ENCODE results near the gene UTP20. TPM values are rescaled to one million over a fixed set of nuclear protein-coding genes. Genes with fewer than 3 reads are reported as not detected.

The UTP20 gene
- total RNA-seq, 6 donors from 2014 or later = 7.1 to 17.0 (median 11.4) TPM

GRCh38 chr12:101267111-101267510 lies 12.8 kb upstream of the UTP20 start:
- no peak for ATAC-seq (ENCODE audit: low FRiP score in 2 of 2)
- H3K27me3 ChIP-seq = no peaks in the 10 kb centered on the region
- no peak for TF ChIP-seq EP300 (IDR thresholded peaks at IDR 0.05)
- TF ChIP-seq, protein P1, sequence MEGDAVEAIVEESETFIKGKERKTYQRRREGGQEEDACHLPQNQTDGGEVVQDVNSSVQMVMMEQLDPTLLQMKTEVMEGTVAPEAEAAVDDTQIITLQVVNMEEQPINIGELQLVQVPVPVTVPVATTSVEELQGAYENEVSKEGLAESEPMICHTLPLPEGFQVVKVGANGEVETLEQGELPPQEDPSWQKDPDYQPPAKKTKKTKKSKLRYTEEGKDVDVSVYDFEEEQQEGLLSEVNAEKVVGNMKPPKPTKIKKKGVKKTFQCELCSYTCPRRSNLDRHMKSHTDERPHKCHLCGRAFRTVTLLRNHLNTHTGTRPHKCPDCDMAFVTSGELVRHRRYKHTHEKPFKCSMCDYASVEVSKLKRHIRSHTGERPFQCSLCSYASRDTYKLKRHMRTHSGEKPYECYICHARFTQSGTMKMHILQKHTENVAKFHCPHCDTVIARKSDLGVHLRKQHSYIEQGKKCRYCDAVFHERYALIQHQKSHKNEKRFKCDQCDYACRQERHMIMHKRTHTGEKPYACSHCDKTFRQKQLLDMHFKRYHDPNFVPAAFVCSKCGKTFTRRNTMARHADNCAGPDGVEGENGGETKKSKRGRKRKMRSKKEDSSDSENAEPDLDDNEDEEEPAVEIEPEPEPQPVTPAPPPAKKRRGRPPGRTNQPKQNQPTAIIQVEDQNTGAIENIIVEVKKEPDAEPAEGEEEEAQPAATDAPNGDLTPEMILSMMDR (IDR thresholded peaks at IDR 0.05) = no peak
- no peak for TF ChIP-seq POLR2A (IDR thresholded peaks at IDR 0.05)
- TF ChIP-seq POLR2AphosphoS5 (IDR thresholded peaks at IDR 0.05) = no peak
- H3K27ac ChIP-seq = no peak overlapping the region
- no peaks in the 10 kb centered on the region for H3K36me3 ChIP-seq
- no peaks in the 10 kb centered on the region for H3K4me1 ChIP-seq
- H3K4me3 ChIP-seq = no peak overlapping the region
- DNase-seq = no peak
- peaks cover 0 to 6% (median 0%) of the 10 kb centered on the region in 4 donors for H3K9me3 ChIP-seq

DNA sequence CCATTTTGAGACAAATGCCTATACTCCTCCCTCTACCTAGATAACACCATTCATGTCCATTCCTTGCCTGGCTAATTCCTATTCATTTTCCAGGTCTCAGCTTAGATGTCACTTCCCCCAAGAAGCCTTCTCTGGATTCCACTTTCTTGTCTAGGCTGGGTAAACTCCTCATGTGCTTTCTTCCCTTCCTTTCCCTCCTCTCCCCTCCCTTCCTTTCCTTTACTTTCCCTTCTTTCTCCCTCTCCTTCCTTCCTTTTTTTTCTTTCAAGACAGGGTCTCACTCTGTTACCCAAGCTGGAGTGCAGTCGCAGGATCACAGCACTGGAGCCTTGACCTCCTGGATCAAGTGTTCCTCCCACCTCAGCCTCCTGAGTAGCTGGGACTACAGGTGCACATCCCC lies 3.5 kb upstream of the UTP20 start:
- H3K36me3 ChIP-seq = no peaks in the 10 kb centered on the region
- TF ChIP-seq POLR2A (IDR thresholded peaks at IDR 0.05) (no peak), POLR2AphosphoS5 (IDR thresholded peaks at IDR 0.05) (no peak), EP300 (IDR thresholded peaks at IDR 0.05) (no peak)
- TF ChIP-seq, protein P1 (IDR thresholded peaks at IDR 0.05) = no peak
- no peaks in the 10 kb centered on the region for H3K9me3 ChIP-seq
- no peaks in the 10 kb centered on the region for H3K27me3 ChIP-seq
- ATAC-seq (ENCODE audit: low FRiP score in 2 of 2) = no peak
- H3K27ac ChIP-seq = no peak overlapping the region
- H3K4me3 ChIP-seq = no peak overlapping the region
- 89 to 94% methylated on average over 1 of the region's 1 CpG for WGBS, 2 donors
- peaks cover 6 to 15% (median 9%) of the 10 kb centered on the region in 4 donors for H3K4me1 ChIP-seq
- DNase-seq = no peak

- ATAC-seq (ENCODE audit: low FRiP score in 2 of 2) (no peak), DNase-seq (no peak)
- Histone ChIP-seq H3K4me3 (no peak overlapping the region), H3K36me3 (peaks cover 0 to under 1% (median 0%) of the 10 kb centered on the region in 4 donors), H3K4me1 (peaks cover 6 to 15% (median 9%) of the 10 kb centered on the region in 4 donors), H3K27me3 (no peaks in the 10 kb centered on the region), H3K27ac (no peak overlapping the region), H3K9me3 (no peaks in the 10 kb centered on the region)
- TF ChIP-seq POLR2A (IDR thresholded peaks at IDR 0.05) (no peak), POLR2AphosphoS5 (IDR thresholded peaks at IDR 0.05) (no peak), EP300 (IDR thresholded peaks at IDR 0.05) (no peak)
- TF ChIP-seq, protein P1 (IDR thresholded peaks at IDR 0.05) = no peak
- WGBS, 2 donors = 77 to 80% methylated on average over 3 of the region's 3 CpGs
Observed at GRCh38 chr12:101277443-101277842, 2.5 kb upstream of the UTP20 start.

DNA sequence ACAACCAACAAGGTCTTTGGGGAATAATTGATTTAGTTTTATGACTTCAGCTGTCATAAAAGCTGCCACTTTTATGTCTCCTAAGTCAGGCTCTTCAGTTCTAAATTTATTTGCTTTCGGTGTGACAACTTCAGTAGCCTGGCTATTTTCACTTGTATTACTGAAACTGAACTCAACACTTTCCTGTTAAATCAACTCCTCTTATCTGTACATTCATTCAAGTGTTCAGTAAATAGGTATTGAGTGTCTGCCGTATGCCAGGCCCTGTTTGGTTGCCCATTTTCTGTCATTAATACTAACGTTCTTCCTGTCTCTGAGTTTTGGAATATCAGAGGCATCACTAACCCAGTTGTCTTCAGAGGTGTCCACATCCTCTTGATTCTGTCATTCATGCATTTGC lies 7.5 kb downstream of the UTP20 start:
- Histone ChIP-seq H3K4me3 (no peak overlapping the region), H3K9me3 (no peaks in the 10 kb centered on the region), H3K4me1 (no peaks in the 10 kb centered on the region), H3K27me3 (no peaks in the 10 kb centered on the region), H3K36me3 (peaks cover 0 to 80% (median 22%) of the 10 kb centered on the region in 4 donors), H3K27ac (no peak overlapping the region)
- TF ChIP-seq POLR2A (IDR thresholded peaks at IDR 0.05) = no peak
- no peak for TF ChIP-seq POLR2AphosphoS5 (IDR thresholded peaks at IDR 0.05)
- peak in 1 of 4 donors; percentile 44 for TF ChIP-seq EP300 (IDR thresholded peaks at IDR 0.05)
- TF ChIP-seq, protein P1 (IDR thresholded peaks at IDR 0.05) = no peak
- no peak for ATAC-seq (ENCODE audit: low FRiP score in 2 of 2)
- no peak for DNase-seq
- WGBS, 2 donors = 55 to 72% methylated on average over 3 of the region's 3 CpGs

- no peaks in the 10 kb centered on the region for H3K9me3 ChIP-seq
- H3K27me3 ChIP-seq = no peaks in the 10 kb centered on the region
- 87 to 90% methylated on average over 4 of the region's 4 CpGs for WGBS, 2 donors
- H3K4me3 ChIP-seq = no peak overlapping the region
- no peak overlapping the region for H3K27ac ChIP-seq
- no peaks in the 10 kb centered on the region for H3K4me1 ChIP-seq
- TF ChIP-seq POLR2A (IDR thresholded peaks at IDR 0.05) (no peak), EP300 (IDR thresholded peaks at IDR 0.05) (no peak), POLR2AphosphoS5 (IDR thresholded peaks at IDR 0.05) (no peak)
- TF ChIP-seq, protein P1 (IDR thresholded peaks at IDR 0.05) = no peak
- peaks cover 7 to 92% (median 47%) of the 10 kb centered on the region in 4 donors for H3K36me3 ChIP-seq
- no peak for ATAC-seq (ENCODE audit: low FRiP score in 2 of 2)
- no peak for DNase-seq
Observed at GRCh38 chr12:101297661-101298060, 17.8 kb downstream of the UTP20 start.
